ENCODE measurements around the gene FAM149A.

Gene FAM149A

GRCh38 chr4:186158966-186159365 is 54.5 kb downstream of the FAM149A start:
- DNase-seq (ENCODE audit: low read depth): no peak

- no peak for DNase-seq (ENCODE audit: low read depth)
Measured at GRCh38 chr4:186159613-186160012, 55.1 kb downstream of the FAM149A start.

GRCh38 chr4:186161138-186161537 is 56.6 kb downstream of the FAM149A start:
- no peak for DNase-seq (ENCODE audit: low read depth)

GRCh38 chr4:186166852-186167512 is 62.5 kb downstream of the FAM149A start:
- no peak for DNase-seq (ENCODE audit: low read depth)

GRCh38 chr4:186167605-186168004 is 63.1 kb downstream of the FAM149A start:
- no peak for DNase-seq (ENCODE audit: low read depth)

GRCh38 chr4:186168750-186169149 is 64.2 kb downstream of the FAM149A start:
- DNase-seq (ENCODE audit: low read depth): no peak

- no peak for DNase-seq (ENCODE audit: low read depth)
Measured at GRCh38 chr4:186169333-186169944, 64.9 kb downstream of the FAM149A start.

GRCh38 chr4:186169945-186170802 is 65.7 kb downstream of the FAM149A start:
- DNase-seq (ENCODE audit: low read depth): no peak

- no peak for DNase-seq (ENCODE audit: low read depth)
Measured at GRCh38 chr4:186170966-186171365, 66.5 kb downstream of the FAM149A start.

GRCh38 chr4:186172546-186172945 is 68.0 kb downstream of the FAM149A start:
- no peak for DNase-seq (ENCODE audit: low read depth)

GRCh38 chr4:186188107-186188506 is 83.6 kb downstream of the FAM149A start:
- no peak for DNase-seq (ENCODE audit: low read depth)

GRCh38 chr4:186189656-186190055 is 85.2 kb downstream of the FAM149A start:
- no peak for DNase-seq (ENCODE audit: low read depth)

- DNase-seq (ENCODE audit: low read depth): peak; percentile 15
Measured at GRCh38 chr4:186190581-186191199, 86.2 kb downstream of the FAM149A start.

GRCh38 chr4:186191200-186192065 is 86.9 kb downstream of the FAM149A start, which contains the start of gene CYP4V2:
Gene CYP4V2, plus strand, starts transcription at chr4:186191567. Its CDS starts 257 bp downstream, at chr4:186191824.
- peak; percentile 79 for DNase-seq (ENCODE audit: low read depth)

GRCh38 chr4:186192066-186192612 is 87.6 kb downstream of the FAM149A start:
- DNase-seq (ENCODE audit: low read depth): no peak

GRCh38 chr4:186193851-186194250 is 89.3 kb downstream of the FAM149A start:
- DNase-seq (ENCODE audit: low read depth): no peak

GRCh38 chr4:186196063-186196462 is 91.6 kb downstream of the FAM149A start:
- DNase-seq (ENCODE audit: low read depth): no peak

GRCh38 chr4:186200516-186200915 is 96.0 kb downstream of the FAM149A start:
- no peak for DNase-seq (ENCODE audit: low read depth)

GRCh38 chr4:186201010-186201409 is 96.5 kb downstream of the FAM149A start:
- DNase-seq (ENCODE audit: low read depth): no peak

GRCh38 chr4:186201535-186202230 is 97.2 kb downstream of the FAM149A start:
- no peak for DNase-seq (ENCODE audit: low read depth)

All from stimulated activated CD8-positive, alpha-beta memory T cell treated with anti-CD3 and anti-CD28 coated beads, Interleukin-12 subunit alpha, Interleukin-12 subunit beta, amount 100 ng/mL, for 4 hours (primary cell).